Measurements from ENCODE around the gene ARNT2.

ARNT2 gene

DNA sequence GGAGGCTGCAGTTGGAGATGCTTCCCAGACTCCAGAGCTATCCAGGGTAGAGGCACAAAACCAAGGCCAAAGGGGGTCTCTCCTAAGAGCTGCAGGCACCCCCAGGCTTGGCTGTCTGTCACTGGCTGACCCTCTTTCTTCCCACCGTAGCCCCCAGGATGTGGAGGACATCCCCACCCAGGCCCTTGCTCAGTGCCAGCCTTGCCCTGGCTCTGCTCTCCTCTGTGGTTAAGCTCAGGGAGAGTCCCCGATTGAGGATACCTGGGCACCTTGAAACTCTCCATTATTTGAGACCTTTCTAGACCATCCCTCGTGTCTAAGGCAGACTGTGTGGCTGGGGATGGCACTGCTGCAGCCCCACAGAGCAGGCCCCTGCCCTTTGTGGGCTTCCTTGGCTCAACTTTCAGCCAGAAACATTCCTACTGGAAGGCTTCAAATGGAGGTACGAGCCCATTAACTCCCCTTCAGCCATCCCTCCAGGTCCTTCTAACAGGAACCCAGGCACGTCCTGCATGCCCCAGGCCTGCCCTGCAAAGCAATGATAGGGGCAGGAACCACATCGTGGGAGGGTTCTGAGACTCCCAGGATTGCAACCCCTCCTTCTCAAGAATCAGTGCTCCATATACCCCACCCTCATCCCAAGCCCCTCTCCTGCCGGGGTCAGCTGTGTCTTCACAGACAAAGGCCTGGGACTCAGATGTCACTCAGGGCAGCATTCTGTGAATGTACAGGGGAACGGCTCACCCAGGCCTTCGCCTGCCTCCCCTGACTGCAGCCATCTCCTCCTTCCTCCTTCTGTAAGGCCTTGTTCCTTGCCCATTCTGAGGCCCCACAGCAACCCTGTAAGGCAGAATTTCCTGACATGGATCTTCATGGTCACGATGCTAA is 188.0 kb downstream of the ARNT2 start:
- TF ChIP-seq, protein P1, sequence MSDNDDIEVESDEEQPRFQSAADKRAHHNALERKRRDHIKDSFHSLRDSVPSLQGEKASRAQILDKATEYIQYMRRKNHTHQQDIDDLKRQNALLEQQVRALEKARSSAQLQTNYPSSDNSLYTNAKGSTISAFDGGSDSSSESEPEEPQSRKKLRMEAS (IDR thresholded peaks at IDR 0.05; ENCODE audit: low read depth, low read length): no peak
- TF ChIP-seq, protein P2, sequence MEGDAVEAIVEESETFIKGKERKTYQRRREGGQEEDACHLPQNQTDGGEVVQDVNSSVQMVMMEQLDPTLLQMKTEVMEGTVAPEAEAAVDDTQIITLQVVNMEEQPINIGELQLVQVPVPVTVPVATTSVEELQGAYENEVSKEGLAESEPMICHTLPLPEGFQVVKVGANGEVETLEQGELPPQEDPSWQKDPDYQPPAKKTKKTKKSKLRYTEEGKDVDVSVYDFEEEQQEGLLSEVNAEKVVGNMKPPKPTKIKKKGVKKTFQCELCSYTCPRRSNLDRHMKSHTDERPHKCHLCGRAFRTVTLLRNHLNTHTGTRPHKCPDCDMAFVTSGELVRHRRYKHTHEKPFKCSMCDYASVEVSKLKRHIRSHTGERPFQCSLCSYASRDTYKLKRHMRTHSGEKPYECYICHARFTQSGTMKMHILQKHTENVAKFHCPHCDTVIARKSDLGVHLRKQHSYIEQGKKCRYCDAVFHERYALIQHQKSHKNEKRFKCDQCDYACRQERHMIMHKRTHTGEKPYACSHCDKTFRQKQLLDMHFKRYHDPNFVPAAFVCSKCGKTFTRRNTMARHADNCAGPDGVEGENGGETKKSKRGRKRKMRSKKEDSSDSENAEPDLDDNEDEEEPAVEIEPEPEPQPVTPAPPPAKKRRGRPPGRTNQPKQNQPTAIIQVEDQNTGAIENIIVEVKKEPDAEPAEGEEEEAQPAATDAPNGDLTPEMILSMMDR (IDR thresholded peaks at IDR 0.05; ENCODE audit: low read depth, low read length): no peak
- H3K4me3 ChIP-seq (ENCODE audit: low read depth, low read length): no peak overlapping the region
- no peak for DNase-seq (ENCODE audit: low read depth)

DNA sequence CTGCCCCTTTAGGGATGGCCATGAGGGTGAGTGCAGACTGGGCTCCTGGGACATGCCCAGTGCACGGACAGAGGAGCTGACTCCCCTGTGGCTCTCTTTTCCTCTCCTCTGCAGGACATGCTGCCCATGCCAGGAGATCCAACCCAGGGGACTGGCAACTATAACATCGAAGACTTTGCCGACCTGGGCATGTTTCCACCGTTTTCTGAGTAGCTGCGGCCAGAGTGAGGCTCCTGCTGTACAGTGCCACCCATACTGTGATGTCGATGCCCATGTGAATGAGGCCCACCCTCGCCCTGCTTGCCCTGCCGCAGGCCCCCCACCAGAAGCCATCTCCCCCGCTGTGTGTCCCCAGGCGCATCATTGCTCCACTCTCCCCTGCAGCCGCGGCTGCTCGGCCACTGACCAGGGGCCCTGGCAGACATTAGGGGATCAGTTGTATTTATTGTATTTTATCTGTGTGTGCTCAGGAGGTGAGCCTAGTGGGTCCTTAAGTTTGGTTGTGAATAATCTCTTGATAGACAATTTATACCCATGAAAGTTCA is 189.4 kb downstream of the ARNT2 start:
- H3K4me3 ChIP-seq (ENCODE audit: low read depth, low read length): no peak overlapping the region
- DNase-seq (ENCODE audit: low read depth): no peak
- TF ChIP-seq POLR2A (IDR thresholded peaks at IDR 0.05; ENCODE audit: extremely low read depth, insufficient read length): no peak
- TF ChIP-seq, protein P2 (IDR thresholded peaks at IDR 0.05; ENCODE audit: low read depth, low read length): no peak
- TF ChIP-seq, protein P1 (IDR thresholded peaks at IDR 0.05; ENCODE audit: low read depth, low read length): no peak
- TF ChIP-seq MYC (IDR thresholded peaks at IDR 0.05; ENCODE audit: low read depth, low read length): no peak

DNA sequence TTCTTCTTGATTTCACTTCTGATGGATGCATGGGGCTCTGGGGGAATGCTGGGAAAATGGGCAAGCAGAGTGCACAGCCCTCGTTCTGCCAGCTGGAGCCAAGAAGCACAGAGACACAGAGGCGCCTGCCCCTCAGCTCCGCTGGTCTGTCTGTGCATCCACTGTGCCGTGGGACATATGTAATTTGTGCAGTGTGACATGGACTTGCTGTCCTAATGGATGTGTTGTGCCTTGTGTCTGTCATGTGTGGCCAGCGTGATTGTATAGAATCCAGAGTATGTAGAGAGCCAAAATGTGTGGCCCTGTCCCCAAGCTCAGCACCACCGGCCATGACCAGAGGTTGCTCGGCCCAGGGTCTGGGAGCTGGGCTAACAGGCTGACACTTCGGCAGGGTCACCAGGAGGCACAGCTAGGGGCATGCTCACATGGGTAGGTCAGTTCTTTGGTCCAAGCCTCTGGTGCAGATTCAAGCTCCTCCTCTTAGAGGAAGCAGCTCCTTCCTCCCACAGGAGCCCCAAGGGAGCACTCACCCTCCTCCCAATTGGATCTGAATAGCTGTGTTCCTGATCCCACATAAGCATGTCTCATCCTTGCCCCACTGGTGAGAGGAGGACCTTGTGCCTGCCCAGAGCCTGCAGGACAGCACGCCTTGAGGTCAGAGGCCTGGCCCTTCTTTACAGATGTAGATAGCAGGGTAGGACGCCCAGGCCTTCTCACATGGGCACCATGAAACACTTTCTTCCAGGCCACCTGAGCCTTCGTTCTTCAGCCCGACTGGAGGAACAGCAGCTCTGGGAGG is 190.1 kb downstream of the ARNT2 start:
- no peak overlapping the region for H3K4me3 ChIP-seq (ENCODE audit: low read depth, low read length)
- TF ChIP-seq, protein P1 (IDR thresholded peaks at IDR 0.05; ENCODE audit: low read depth, low read length): no peak
- TF ChIP-seq, protein P2 (IDR thresholded peaks at IDR 0.05; ENCODE audit: low read depth, low read length): no peak
- no peak for TF ChIP-seq MYC (IDR thresholded peaks at IDR 0.05; ENCODE audit: low read depth, low read length)
- no peak for DNase-seq (ENCODE audit: low read depth)

DNA sequence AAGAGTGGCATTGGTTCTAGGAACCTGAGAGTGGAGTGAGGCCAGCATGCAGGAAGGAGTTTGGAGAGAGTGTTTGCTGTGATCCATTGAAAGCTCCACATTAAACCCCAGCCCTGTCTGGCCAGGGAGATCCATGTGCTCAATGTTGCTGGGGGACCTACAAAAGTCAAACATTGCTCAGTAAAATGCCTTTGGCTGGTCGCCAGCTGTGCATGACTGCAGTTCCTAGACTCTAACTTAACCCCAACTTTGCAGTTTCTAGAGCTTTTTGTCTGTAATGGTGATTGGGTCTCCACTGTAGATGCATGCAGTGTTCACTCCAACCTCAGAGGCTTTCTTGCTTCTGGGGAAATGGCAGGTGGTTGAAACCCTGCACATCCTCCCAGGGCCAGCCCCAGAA is 191.2 kb downstream of the ARNT2 start:
- no peak for DNase-seq (ENCODE audit: low read depth)
- TF ChIP-seq, protein P1 (IDR thresholded peaks at IDR 0.05; ENCODE audit: low read depth, low read length): no peak
- H3K4me3 ChIP-seq (ENCODE audit: low read depth, low read length): no peak overlapping the region

DNA sequence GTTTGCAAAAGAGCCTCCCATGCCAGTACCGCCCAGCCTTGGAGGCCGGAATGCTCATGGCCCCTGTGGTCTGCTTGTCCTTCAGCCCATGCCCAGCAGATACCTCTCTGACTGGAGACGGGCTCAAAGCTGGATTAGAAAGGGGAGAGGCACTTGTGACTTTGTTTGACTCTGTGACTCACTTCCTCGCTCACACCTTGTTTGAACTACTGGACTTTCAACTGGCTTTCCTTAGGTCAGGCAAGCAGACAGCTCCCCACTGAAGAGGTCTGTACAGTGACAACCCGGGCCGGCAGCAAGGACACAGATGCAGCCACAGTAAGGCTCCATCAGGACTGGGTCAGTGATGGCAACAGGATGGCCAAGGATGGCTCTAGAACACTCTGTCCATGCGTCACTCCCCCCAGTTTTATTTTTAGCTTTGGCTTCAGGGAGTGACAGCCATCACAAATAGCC is 192.4 kb downstream of the ARNT2 start:
- H3K4me3 ChIP-seq (ENCODE audit: low read depth, low read length): no peak overlapping the region
- TF ChIP-seq POLR2A (IDR thresholded peaks at IDR 0.05; ENCODE audit: extremely low read depth, insufficient read length): no peak
- TF ChIP-seq MYC (IDR thresholded peaks at IDR 0.05; ENCODE audit: low read depth, low read length): no peak
- TF ChIP-seq, protein P2 (IDR thresholded peaks at IDR 0.05; ENCODE audit: low read depth, low read length): no peak
- TF ChIP-seq, protein P1 (IDR thresholded peaks at IDR 0.05; ENCODE audit: low read depth, low read length): no peak
- DNase-seq (ENCODE audit: low read depth): no peak

DNA sequence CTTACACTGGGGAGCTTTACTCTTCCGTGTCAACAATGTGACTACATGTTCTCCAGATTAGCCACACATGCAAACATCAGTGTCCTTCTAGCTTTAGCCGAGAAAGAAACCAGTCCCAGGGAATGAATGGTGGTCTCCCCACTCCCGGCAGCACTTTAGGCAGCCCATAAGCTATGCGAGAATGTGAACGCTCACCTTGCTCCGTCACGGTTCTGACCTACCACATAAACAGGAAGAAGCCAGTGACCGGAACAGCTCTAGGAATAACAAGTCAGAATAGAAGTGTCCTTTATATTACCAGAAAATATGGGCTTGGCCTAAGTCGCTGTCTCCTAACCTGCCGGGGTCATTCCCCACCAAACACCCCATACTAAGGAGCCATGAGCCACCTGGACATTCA is 192.9 kb downstream of the ARNT2 start:
- TF ChIP-seq, protein P1 (IDR thresholded peaks at IDR 0.05; ENCODE audit: low read depth, low read length): no peak
- no peak for TF ChIP-seq POLR2A (IDR thresholded peaks at IDR 0.05; ENCODE audit: extremely low read depth, insufficient read length)
- no peak for TF ChIP-seq MYC (IDR thresholded peaks at IDR 0.05; ENCODE audit: low read depth, low read length)
- TF ChIP-seq, protein P2 (IDR thresholded peaks at IDR 0.05; ENCODE audit: low read depth, low read length): no peak
- no peak overlapping the region for H3K4me3 ChIP-seq (ENCODE audit: low read depth, low read length)
- DNase-seq (ENCODE audit: low read depth): no peak

All from NB4 (cell line).